Suprapubic skin (tissue), 4 donors: Measurements from ENCODE around the gene CTBS. TPM values are rescaled to one million over a fixed set of nuclear protein-coding genes. Genes with fewer than 3 reads are reported as not detected.

Source experiments
- DNase-seq, 2 donors: peaks; one replicate each; pipeline ENCODE4 v3.0.0-alpha.2; 2019; ENCODE audit warnings: low spot score in 2 of 2
- H3K27ac ChIP-seq: fragments of 200-600 bp; sonication (generic); one replicate; pipeline ENCODE4 v1.5.1; 2019
- H3K27me3 ChIP-seq: fragments of 200-600 bp; sonication (generic); one replicate; pipeline ENCODE4 v1.5.1; 2019
- H3K36me3 ChIP-seq: fragments of 200-600 bp; sonication (generic); one replicate; pipeline ENCODE4 v1.5.1; 2019
- H3K4me1 ChIP-seq: fragments of 200-600 bp; sonication (generic); one replicate; pipeline ENCODE4 v1.5.1; 2019
- H3K4me3 ChIP-seq: fragments of 200-600 bp; sonication (generic); one replicate; pipeline ENCODE4 v1.5.1; 2019; ENCODE audit warnings: mild to moderate bottlenecking
- H3K9me3 ChIP-seq: fragments of 200-600 bp; sonication (generic); one replicate; pipeline ENCODE4 v1.5.1; 2019
- EP300 ChIP-seq: sonication (generic); formaldehyde crosslinking; IDR thresholded peaks from one replicate; pipeline ENCODE4 v1.6.1; 2017; ENCODE audit warnings: antibody characterized with exemption
- POLR2A ChIP-seq, 2 donors: fragments of 450-650 bp; IDR thresholded peaks; one replicate each; pipeline ENCODE4 v1.6.1; 2017; ENCODE audit warnings: antibody characterized with exemption in 2 of 2, mild to moderate bottlenecking in 2 of 2, moderate library complexity in 2 of 2
- POLR2AphosphoS5 ChIP-seq, 3 donors: sonication (generic); formaldehyde crosslinking; IDR thresholded peaks; one replicate each; pipeline ENCODE4 v1.6.1; 2017; ENCODE audit warnings: antibody characterized with exemption in 3 of 3
- WGBS: methylation state at CpG from one replicate; pipeline ENCODE4 v1.1.5; 2018; 5-methylcytosine and 5-hydroxymethylcytosine counted together
- total RNA-seq, 4 donors: library from RNA; depleted of rRNA; stranded (reverse); fragments of >200 nt; gene quantifications; one replicate each; pipeline ENCODE4 v1.1.0, GENCODE V29; 2016
- TF ChIP-seq, protein P1 (sequence below), 2 donors: fragments of 200-600 bp in 1 of 2; fragments of 450-650 bp in 1 of 2; sonication (generic) in 1 of 2; IDR thresholded peaks; one replicate each; pipeline ENCODE4 v1.5.1; 2016 to 2019; ENCODE audit warnings: antibody characterized with exemption in 2 of 2, mild to moderate bottlenecking in 1 of 2, moderate library complexity in 1 of 2

CTBS gene
- total RNA-seq, 4 donors from 2014 or later: 13.4 to 17.9 (median 15.3) TPM

DNA sequence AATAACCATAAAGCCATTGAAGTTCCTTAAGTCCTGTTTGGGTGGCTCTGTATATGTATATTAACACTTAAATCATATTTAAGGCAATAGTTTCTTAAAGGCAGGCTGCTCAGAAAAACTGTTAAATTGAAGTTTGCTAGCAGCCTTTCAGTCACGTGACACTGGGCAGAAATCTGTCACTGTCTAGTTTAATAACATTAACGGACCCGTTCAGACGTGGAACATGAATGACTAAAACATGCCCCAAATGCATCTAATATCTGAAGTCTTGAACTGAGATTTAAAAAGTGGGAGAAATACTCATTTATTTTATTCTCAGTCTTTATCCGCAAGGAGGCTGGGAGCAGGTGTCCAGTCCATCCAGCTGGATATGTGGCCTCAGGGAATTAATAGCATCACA, 71.3 kb downstream of the CTBS start:
- H3K4me3 ChIP-seq: no peak overlapping the region
- WGBS: 36% methylated on average over 5 of the region's 5 CpGs
- H3K27me3 ChIP-seq: no peaks in the 10 kb centered on the region
- H3K36me3 ChIP-seq: peaks cover 24% of the 10 kb centered on the region
- H3K9me3 ChIP-seq: no peaks in the 10 kb centered on the region
- H3K4me1 ChIP-seq: peaks cover 51% of the 10 kb centered on the region
- TF ChIP-seq, protein P1, sequence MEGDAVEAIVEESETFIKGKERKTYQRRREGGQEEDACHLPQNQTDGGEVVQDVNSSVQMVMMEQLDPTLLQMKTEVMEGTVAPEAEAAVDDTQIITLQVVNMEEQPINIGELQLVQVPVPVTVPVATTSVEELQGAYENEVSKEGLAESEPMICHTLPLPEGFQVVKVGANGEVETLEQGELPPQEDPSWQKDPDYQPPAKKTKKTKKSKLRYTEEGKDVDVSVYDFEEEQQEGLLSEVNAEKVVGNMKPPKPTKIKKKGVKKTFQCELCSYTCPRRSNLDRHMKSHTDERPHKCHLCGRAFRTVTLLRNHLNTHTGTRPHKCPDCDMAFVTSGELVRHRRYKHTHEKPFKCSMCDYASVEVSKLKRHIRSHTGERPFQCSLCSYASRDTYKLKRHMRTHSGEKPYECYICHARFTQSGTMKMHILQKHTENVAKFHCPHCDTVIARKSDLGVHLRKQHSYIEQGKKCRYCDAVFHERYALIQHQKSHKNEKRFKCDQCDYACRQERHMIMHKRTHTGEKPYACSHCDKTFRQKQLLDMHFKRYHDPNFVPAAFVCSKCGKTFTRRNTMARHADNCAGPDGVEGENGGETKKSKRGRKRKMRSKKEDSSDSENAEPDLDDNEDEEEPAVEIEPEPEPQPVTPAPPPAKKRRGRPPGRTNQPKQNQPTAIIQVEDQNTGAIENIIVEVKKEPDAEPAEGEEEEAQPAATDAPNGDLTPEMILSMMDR (IDR thresholded peaks at IDR 0.05): no peak
- TF ChIP-seq POLR2AphosphoS5 (IDR thresholded peaks at IDR 0.05): no peak
- TF ChIP-seq POLR2A (IDR thresholded peaks at IDR 0.05): no peak
- TF ChIP-seq EP300: no peak
- DNase-seq: no peak
- no peak overlapping the region for H3K27ac ChIP-seq

Other genes with a start within 250 kb of the CTBS start
- 1 to 10 TPM in 1 of 4 donors, not detected in 3; 1.2 TPM for gene DNASE2B, start 176.0 kb downstream of the CTBS start, total RNA-seq
- 10 to 100 TPM; 26.0 to 42.2 (median 39.1) TPM for gene RPF1, start 95.2 kb downstream of the CTBS start, total RNA-seq
- gene SPATA1, start 68.1 kb downstream of the CTBS start, total RNA-seq: 1 to 10 TPM in 1 of 4 donors, not detected in 3; 1.7 TPM
- 100 to 1,000 TPM in 1 of 4 donors, 10 to 100 TPM in 3; 81.0 to 113 (median 88.2) TPM for gene GNG5, start 67.9 kb downstream of the CTBS start, total RNA-seq
- 10 to 100 TPM in 1 of 4 donors, 1 to 10 TPM in 3; 6.1 to 12.8 (median 9.4) TPM for gene SSX2IP, start 116.0 kb upstream of the CTBS start, total RNA-seq